VCaP (cell line): ENCODE results near the gene ZNF83.

Experiments
- H3K27ac ChIP-seq: fragments of 450-650 bp; 2 replicates; pipeline ENCODE4 v1.5.1; 2017
- CTCF ChIP-seq: fragments of 450-650 bp; conservative IDR thresholded peaks from 2 replicates; pipeline ENCODE4 v1.5.1; 2017; ENCODE audit warnings: mild to moderate bottlenecking, moderate library complexity

Gene ZNF83

GRCh38 chr19:52659013-52659412, 20.9 kb upstream of the ZNF83 start:
- TF ChIP-seq CTCF: no peak
- H3K27ac ChIP-seq: no peak overlapping the region

- no peak overlapping the region for H3K27ac ChIP-seq
- no peak for TF ChIP-seq CTCF
Observed at GRCh38 chr19:52658595-52658994, 20.4 kb upstream of the ZNF83 start.

- H3K27ac ChIP-seq: no peak overlapping the region
- no peak for TF ChIP-seq CTCF
Observed at GRCh38 chr19:52653161-52653560, 15.0 kb upstream of the ZNF83 start.

GRCh38 chr19:52651956-52652355, 13.8 kb upstream of the ZNF83 start:
- no peak overlapping the region for H3K27ac ChIP-seq
- TF ChIP-seq CTCF: no peak

GRCh38 chr19:52648336-52649016, 10.3 kb upstream of the ZNF83 start:
- no peak for TF ChIP-seq CTCF
- H3K27ac ChIP-seq: no peak overlapping the region

GRCh38 chr19:52646571-52647217, 8.5 kb upstream of the ZNF83 start:
- no peak overlapping the region for H3K27ac ChIP-seq
- no peak for TF ChIP-seq CTCF

GRCh38 chr19:52640916-52641315, 2.8 kb upstream of the ZNF83 start:
- no peak for TF ChIP-seq CTCF
- no peak overlapping the region for H3K27ac ChIP-seq
